HCEC 1CT (cell line): ENCODE measurements around the gene ABCE1.

Source experiments
- DNase-seq: peaks from one replicate; pipeline ENCODE4 v3.0.0-alpha.2; 2017

Gene ABCE1

GRCh38 chr4:145097821-145098674 is at the start of gene ABCE1, which contains the start of gene ANAPC10:
Gene ABCE1, plus strand, starts transcription at chr4:145098311. Its CDS starts 6,102 bp downstream, at chr4:145104413.
Gene ANAPC10, minus strand, starts transcription at chr4:145098196. Its CDS starts 2,097 bp downstream, at chr4:145096099.
- DNase-seq: peak; percentile 95

DNA sequence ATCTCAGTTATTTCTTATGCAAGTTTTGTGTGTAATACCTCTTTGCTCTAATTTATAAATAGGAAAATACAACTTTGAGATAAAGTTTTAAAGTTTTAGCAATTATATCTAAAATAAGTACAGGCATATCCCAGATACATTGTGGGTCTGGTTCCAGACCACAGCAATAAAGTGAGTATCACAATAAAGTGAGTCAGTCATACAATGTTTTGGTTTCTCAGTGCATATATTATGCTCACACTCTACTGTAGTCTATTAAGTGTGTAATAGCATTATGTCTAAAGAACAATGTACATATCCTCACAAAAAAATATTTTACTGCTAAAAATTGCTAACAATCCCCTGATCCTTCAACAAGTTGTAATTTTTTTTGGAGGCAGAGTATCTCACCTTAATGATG is 49.3 kb upstream of the ABCE1 start:
- DNase-seq: no peak

DNA sequence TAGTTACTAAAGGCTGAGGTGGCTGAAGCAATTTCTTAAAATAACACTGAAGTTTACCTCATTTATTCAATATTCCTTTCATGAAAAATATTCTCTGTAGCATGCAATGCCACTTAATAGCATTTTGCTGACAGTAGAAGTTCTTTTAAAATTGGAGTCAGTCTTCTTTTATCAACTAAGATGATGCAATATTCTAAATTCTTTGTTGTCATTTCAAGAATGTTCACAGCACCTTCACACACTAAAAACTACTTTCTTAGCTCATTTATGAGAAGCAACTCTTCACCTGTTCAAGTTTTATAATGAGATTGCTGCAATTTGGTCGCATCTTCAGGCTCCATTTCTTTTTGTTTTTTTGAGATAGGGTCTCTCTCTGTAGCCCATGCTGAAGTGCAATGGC is 48.9 kb upstream of the ABCE1 start:
- DNase-seq: no peak

DNA sequence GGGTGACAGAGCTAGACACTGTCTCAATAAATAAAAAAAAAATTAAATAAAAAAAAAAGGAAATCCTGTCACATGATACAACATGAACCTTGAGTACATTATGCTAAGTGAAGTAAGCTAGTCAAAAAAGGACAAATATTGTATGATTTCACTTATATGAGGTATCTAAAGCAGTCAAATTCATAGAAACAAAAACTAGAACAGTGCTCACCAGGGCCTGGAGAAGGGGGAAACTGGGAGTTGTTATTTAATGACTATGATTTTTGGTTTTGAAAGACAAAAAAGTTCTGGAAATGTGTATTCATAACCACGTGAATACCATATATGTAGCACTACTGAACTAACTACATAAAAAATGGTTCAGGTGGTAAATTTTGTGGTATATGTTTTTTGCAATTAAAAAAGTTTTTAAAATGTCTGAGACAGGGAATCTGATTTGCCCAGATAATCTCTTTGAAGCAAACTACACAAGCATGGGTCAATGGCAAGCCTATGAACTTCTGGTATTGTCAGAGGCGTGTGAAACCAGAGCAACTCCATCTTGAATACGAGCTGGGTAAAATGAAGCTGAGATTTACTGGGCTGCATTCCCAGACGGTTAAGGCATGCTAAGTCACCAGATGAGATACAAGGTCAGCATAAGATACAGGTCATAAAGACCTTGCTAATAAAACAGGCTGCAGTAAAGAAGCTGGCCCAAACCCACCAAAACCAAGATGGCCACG is 42.4 kb upstream of the ABCE1 start:
- DNase-seq: no peak

GRCh38 chr4:145056325-145057130 is 41.6 kb upstream of the ABCE1 start:
- no peak for DNase-seq

DNA sequence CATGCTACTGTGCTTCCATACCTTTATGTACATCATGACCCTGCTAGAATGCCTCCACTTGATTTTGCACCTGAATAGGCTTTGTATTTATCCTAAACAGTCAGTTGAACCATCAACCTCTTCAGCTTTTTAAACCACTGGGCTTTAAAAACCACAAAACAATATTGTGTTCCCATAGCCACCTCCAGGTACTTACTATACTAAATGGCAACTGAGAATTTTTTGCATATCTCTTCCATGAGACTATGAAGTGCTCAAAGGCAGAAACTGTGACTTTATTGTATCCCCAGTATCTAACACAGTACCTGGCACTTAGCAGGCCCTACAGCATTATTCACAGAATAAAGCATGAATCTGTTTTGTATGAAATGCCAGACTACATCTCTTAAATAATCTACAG is 39.9 kb upstream of the ABCE1 start:
- no peak for DNase-seq

DNA sequence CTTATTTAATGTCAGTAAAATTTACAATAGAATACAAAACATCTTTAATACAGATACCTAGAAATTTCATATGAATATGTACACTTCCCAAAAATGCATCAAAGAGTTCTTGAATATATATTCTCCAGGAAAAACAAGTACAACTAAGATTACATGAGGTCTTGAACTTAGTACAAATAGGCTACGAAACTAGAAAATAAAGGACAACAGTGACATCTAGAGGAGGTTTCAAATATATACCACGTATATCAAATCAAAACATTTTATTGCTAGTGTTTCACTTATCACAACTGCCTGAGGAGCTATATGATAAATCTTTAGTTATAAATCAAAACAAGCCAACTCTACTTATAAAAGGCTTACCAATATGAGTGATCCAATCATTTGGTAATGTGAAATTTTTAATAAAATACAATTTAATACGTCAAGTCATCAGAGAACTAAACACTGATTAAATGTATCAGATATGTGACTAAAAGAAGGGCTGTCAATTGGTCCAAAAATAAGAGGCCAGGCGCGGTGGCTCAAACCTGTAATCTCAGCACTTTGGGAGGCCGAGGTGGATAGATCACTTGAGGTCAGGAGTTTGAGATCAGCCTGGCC is 36.7 kb upstream of the ABCE1 start:
- DNase-seq: peak; percentile 49

DNA sequence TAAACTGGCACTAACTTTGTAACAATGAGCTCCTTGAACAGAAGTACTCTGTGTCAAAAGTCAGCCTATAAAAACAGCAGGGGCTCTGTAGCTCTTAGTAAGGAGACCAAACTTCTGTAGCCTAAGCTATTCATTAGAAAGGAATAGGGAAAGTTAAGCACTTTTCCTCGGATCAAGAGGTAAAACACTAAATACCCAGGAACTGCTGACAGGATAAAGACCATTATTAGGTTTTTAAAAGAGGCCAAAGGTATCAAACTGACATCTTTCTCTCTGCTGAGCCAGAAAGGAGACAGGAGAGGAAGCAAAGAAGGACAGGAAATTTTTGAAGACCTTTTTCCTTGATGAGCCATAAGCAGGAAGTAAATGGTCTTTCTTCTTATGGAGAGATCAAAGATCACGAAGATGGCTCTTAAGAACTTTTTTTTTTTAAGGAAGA is 32.0 kb upstream of the ABCE1 start:
- DNase-seq: no peak

DNA sequence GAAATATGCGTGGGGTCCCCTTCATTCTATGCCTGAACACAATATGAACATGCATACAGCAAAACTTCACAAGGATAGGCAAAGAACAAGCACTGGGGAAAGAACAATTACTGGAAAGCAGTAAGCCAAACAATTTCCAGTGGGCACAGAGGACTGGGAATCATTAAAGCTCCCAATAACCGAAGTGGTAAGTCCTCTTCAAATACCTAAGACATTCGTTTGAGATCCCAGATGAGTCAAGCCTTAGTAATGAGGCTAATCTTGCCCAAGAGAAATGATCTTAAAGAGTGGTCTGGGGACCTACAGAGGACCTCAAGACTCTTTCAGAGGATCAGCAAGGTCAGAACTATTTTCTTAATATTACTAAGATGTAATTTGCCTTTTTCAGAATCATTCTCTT is 28.8 kb upstream of the ABCE1 start:
- DNase-seq: peak; percentile 54

DNA sequence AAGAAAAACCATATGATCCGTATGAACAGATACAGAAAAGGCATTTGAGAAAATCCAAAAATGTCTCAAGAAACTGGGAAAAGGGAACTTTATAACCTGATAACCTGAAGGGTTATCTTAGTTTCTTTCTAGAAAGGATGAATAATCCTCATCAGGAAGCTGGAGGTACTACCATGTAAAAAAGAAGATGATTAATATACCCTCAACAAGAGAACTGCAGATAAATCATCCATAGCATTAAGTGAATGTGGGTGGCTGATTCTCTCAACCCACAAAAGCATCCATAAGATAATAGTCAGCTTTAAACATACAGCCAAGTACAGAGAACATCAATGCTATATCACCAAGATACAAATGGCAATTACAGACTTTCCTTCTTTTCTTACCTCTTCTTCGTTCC is 26.6 kb upstream of the ABCE1 start:
- no peak for DNase-seq

DNA sequence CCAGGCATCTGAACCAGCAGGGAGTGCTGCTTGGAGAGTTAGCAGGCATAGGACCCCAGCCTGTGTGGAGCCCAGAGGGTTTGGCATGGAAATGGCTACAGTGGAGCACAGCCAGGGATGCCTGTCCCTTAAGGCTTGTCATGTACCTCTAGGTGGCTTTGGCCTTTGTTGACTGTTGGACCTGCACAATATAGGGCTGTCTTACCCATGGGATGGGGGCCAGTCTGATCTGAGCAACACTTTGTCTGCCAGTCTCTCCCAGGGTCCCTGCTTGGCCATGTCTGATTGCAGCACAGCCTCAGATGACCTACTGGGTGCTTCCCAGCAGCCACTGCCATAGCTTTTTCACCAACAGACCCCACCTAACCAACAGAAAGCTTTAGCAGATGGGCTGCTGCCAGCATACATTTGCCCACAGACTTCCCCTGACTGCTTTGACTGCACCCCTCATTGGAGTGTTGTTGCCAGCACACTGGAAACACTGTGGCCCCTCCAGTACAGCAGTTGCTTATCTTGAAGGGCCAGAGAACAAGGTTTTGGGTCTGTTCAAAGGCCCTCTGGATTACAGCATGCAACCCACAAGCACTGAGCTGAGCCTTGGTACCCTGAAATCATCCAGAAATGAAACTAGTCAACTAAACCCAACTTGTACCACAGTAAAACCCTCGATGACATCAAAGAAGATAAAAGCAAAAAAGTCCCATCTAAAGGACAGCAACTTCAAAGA is 22.2 kb upstream of the ABCE1 start:
- DNase-seq: no peak

GRCh38 chr4:145076469-145076855 is 21.6 kb upstream of the ABCE1 start:
- no peak for DNase-seq

- no peak for DNase-seq
These were observed 16.4 kb upstream of the ABCE1 start for GRCh38 chr4:145081756-145082155.

DNA sequence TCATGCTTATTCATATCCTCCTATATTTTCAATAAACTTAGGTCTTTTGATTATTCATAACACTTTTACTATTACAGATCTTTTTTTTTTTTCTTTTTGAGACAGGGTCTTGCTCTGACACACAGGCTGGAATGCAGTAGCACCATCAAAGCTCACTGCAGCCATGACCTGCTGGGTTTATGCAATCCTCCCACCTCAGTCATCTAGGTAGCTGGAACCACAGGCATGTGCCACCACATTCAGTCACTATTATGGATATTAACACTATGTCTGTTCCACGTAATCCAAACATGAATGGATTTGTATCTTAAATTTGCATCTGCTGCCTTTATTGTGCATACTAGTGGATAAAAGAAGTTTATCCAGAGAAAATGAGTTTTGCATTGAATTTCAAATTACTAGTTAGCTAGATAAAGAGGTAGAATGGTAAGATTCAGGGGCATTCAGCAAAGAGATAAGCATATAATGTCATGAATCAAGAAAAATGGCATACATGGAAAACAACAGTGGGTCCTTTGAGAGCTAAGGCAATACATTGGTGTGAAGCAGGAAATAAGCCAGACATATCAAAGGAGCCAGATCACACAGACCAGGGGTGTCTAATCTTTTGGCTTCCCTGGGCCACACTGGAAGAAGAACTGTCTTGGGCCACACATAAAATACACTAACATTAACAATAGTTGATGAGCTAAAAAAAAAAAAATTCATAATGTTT is 14.1 kb upstream of the ABCE1 start:
- DNase-seq: no peak

DNA sequence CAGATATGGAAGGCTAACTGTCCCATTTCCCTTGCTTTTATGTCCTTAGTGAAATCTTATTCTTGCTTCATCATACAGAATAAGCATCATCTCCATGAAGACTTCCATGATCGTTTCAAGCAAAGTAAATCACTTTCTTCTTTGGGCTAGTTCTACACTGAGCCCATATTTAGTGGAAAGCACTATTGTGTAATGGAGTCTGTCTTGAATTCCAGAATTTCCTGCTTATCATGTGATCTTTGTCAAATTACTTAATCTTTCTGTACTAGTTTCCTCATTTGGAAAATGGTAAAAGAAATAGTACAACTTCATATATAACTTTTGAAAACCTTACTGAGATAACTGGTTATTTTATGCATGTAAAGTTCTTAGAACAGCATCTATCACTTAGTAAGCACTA is 7.7 kb upstream of the ABCE1 start:
- DNase-seq: no peak

- no peak for DNase-seq
These were observed 4.5 kb upstream of the ABCE1 start for GRCh38 chr4:145093638-145094037.

DNA sequence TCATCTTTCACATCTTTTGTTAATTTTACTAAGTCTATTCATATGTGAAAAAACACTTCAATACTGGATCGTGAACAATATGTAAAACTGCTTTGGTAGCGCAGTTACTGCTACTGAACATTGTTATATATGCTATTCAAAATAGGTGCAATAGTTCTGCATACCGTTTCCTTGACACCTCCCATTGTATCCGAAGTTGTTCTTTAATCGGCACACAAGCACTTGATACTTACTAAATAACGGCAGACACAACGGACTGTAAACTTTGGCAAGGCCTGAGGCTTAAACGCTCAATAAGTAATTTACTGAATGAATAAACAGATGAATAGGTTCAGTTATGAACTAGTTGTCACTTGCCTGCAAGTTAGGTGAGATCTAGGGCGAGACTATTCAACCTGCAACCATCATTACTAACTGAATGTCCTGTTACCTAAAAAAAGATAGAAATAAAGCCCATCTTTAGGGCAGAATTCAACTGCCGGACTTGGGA is 735 bp upstream of the ABCE1 start:
- no peak for DNase-seq

DNA sequence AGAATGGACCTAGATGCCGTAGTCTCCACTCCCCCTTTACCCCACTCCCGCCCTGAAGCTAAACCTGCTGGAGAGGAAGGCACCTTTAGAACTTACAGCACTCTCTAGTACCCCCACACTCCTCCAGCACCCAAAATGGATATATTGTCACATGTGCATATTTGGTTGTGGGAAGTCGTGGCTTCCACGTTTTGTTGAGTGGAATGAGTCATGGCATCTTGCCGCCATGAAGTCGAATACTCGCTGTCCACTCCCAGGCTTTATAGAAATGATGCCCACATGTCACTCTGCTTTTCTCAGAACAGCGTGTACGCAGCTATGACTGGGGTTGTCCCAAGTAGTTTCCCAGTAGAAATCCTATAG is 545 bp downstream of the ABCE1 start:
- DNase-seq: peak; percentile 48

- no peak for DNase-seq
These were observed 1.5 kb downstream of the ABCE1 start for GRCh38 chr4:145099653-145100052.

DNA sequence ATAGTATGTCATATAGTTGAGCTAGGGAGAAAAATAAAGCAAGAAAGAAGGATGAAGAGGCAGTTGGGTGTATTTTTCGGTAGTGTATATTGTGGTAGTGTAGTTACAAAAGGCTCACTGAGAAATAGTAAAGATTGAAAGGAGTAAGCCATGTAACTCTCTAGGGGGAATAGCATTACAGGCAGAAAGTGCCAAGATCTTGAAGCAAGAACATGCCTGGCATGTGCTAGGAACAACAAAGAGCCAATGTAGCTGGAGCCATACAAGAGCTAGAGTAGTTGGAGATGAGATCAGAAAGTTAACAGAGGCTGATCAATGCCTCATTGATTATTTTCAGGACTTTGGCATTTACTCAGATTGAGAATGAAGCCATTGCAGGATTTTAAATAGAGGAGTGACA is 3.0 kb downstream of the ABCE1 start:
- no peak for DNase-seq

DNA sequence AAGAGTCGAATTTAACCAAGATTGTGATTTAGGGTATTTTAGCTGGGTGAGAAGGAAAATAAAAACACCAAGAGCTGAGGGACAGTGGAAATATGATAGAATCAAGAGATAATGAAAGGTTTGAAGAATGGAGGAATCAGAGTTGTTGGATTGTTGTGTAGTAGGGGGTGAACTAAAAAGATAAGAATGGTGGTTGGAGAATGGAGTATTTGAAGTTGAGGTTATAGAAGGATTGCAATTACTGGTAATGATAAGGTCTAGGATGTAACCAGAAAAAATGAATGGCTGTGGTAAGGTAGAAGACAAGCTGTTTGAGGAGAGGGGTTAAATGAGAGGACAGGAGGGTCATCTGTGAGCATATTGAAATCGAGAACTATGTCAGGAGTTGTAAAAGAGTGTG is 4.5 kb downstream of the ABCE1 start:
- no peak for DNase-seq
